ENCODE results near the gene RANBP10.

The RANBP10 gene

GRCh38 chr16:67800338-67800926 is 5.9 kb downstream of the RANBP10 start:
- Histone ChIP-seq H3K9ac (ENCODE audit: low read length) (no peak overlapping the region), H3K36me3 (ENCODE audit: control insufficient read depth, insufficient read depth, low read length) (peaks cover 34% of the 10 kb centered on the region), H3K27me3 (ENCODE audit: control insufficient read depth, insufficient read depth, low read length) (no peaks in the 10 kb centered on the region), H3K4me1 (ENCODE audit: control insufficient read depth, insufficient read depth, low read length) (no peaks in the 10 kb centered on the region), H3K9me3 (ENCODE audit: control insufficient read depth, insufficient read depth, low read depth, low read length) (no peaks in the 10 kb centered on the region), H3K4me3 (ENCODE audit: low read depth, low read length) (no peak overlapping the region), H3K27ac (ENCODE audit: low read depth, low read length) (no peak overlapping the region)

DNA sequence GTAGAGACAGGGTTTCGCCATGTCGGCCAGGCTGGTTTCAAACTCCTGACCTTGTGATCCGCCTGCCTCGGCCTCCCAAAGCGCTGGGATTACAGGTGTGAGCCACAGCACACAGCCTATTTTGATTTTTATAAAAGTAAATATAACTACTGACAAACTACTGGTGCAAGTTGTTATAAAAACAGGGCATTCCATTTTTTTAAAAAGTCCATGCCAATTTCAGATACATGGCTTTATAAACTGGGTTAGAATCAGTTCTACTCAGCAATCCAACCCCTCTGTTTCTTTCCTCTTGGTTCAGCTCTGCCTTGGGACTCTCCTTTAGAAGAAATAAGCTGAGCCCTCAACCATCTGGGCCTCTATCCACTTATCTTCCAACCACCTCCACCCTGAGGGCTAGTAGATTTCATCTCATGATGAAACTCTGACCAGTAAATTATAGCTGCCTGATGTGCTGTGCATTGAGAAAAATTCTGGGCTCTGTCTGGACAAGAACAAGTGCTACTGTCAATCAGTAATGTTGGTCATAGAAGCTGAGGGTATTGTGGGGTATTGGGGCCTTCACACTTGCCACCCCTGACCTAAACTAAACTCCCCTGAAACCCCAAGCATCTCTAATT is 10.2 kb downstream of the RANBP10 start:
- Histone ChIP-seq H3K9me3 (ENCODE audit: control insufficient read depth, insufficient read depth, low read depth, low read length) (no peaks in the 10 kb centered on the region), H3K27me3 (ENCODE audit: control insufficient read depth, insufficient read depth, low read length) (no peaks in the 10 kb centered on the region), H3K36me3 (ENCODE audit: control insufficient read depth, insufficient read depth, low read length) (peaks cover 17% of the 10 kb centered on the region), H3K4me1 (ENCODE audit: control insufficient read depth, insufficient read depth, low read length) (no peaks in the 10 kb centered on the region), H3K9ac (ENCODE audit: low read length) (no peak overlapping the region), H3K4me3 (ENCODE audit: low read depth, low read length) (no peak overlapping the region), H3K27ac (ENCODE audit: low read depth, low read length) (no peak overlapping the region)

DNA sequence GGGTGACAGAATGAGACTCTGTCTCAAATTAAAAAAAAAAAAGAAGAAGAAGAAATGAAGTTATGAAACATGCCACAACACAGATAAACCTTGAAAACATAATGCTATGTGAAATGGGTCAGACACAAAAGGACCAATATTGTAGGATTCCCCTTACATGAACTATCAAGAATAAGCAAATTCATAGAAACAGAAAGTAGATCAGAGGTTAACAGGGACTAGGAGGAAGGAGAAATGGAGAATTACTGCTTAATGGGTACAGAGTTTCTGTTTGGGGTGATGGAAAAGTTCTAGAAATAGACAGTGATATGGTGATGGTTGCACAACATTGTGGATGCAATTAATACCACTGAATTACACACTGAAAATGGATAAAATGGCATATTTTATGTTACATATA is 16.3 kb downstream of the RANBP10 start:
- H3K4me3 ChIP-seq (ENCODE audit: low read depth, low read length), result no peak overlapping the region
- H3K27me3 ChIP-seq (ENCODE audit: control insufficient read depth, insufficient read depth, low read length), result no peaks in the 10 kb centered on the region
- H3K4me1 ChIP-seq (ENCODE audit: control insufficient read depth, insufficient read depth, low read length), result no peaks in the 10 kb centered on the region
- H3K9me3 ChIP-seq (ENCODE audit: control insufficient read depth, insufficient read depth, low read depth, low read length), result no peaks in the 10 kb centered on the region
- no peak overlapping the region for H3K27ac ChIP-seq (ENCODE audit: low read depth, low read length)
- no peaks in the 10 kb centered on the region for H3K36me3 ChIP-seq (ENCODE audit: control insufficient read depth, insufficient read depth, low read length)
- H3K9ac ChIP-seq (ENCODE audit: low read length), result no peak overlapping the region

DNA sequence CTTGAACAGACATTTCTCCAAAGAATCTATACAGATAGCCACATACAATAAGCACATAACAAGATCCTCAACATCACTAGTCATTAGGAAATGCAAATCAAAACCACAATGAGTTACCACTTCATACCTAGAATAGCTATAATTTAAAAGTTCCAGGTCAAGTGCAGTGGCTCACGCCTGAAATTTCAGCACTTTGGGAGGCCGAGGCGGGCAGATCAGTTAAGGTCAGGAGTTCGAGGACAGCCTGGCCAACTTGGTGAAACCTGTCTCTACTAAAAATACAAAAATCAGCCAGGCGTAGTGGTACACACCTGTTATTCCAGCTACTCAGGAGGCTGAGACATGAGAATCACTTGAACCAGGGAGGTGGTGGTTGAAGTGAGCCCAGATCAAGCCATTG is 19.9 kb downstream of the RANBP10 start:
- Histone ChIP-seq H3K27me3 (ENCODE audit: control insufficient read depth, insufficient read depth, low read length) (no peaks in the 10 kb centered on the region), H3K9ac (ENCODE audit: low read length) (no peak overlapping the region), H3K4me1 (ENCODE audit: control insufficient read depth, insufficient read depth, low read length) (no peaks in the 10 kb centered on the region), H3K9me3 (ENCODE audit: control insufficient read depth, insufficient read depth, low read depth, low read length) (no peaks in the 10 kb centered on the region), H3K36me3 (ENCODE audit: control insufficient read depth, insufficient read depth, low read length) (no peaks in the 10 kb centered on the region), H3K27ac (ENCODE audit: low read depth, low read length) (no peak overlapping the region), H3K4me3 (ENCODE audit: low read depth, low read length) (no peak overlapping the region)

- Histone ChIP-seq H3K4me1 (ENCODE audit: control insufficient read depth, insufficient read depth, low read length) (no peaks in the 10 kb centered on the region; the same call in 1 of the 2 replicates), H3K4me3 (ENCODE audit: low read depth, low read length) (no peak overlapping the region), H3K9me3 (ENCODE audit: control insufficient read depth, insufficient read depth, low read depth, low read length) (no peaks in the 10 kb centered on the region), H3K36me3 (ENCODE audit: control insufficient read depth, insufficient read depth, low read length) (no peaks in the 10 kb centered on the region), H3K9ac (ENCODE audit: low read length) (no peak overlapping the region), H3K27me3 (ENCODE audit: control insufficient read depth, insufficient read depth, low read length) (no peaks in the 10 kb centered on the region), H3K27ac (ENCODE audit: low read depth, low read length) (no peak overlapping the region)
These were observed 23.0 kb downstream of the RANBP10 start for GRCh38 chr16:67783353-67783725.

GRCh38 chr16:67782567-67783352 is 23.6 kb downstream of the RANBP10 start:
- H3K36me3 ChIP-seq (ENCODE audit: control insufficient read depth, insufficient read depth, low read length), result no peaks in the 10 kb centered on the region
- H3K4me1 ChIP-seq (ENCODE audit: control insufficient read depth, insufficient read depth, low read length), result no peaks in the 10 kb centered on the region; the same call in 1 of the 2 replicates
- H3K27me3 ChIP-seq (ENCODE audit: control insufficient read depth, insufficient read depth, low read length), result no peaks in the 10 kb centered on the region
- H3K4me3 ChIP-seq (ENCODE audit: low read depth, low read length), result no peak overlapping the region
- no peak overlapping the region for H3K9ac ChIP-seq (ENCODE audit: low read length)
- no peaks in the 10 kb centered on the region for H3K9me3 ChIP-seq (ENCODE audit: control insufficient read depth, insufficient read depth, low read depth, low read length)
- no peak overlapping the region for H3K27ac ChIP-seq (ENCODE audit: low read depth, low read length)

DNA sequence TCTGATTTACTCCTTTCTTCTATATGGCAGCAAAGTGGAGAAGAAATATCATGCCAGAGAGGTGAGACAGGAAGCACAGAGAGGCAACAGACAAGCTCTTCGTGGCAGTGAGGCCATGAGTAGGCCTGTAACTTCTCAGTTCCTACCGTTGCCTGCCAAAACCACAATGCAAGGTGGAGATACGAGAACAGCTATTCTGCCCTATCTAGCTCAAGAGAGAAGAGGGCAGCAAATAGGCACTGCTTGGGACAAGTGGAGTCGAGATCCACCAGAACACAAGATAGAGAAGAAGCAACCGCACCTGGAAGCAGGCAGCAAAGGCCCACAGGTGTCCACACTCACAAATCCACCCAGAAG is 24.8 kb downstream of the RANBP10 start:
- Histone ChIP-seq H3K27ac (ENCODE audit: low read depth, low read length) (no peak overlapping the region), H3K27me3 (ENCODE audit: control insufficient read depth, insufficient read depth, low read length) (no peaks in the 10 kb centered on the region), H3K9ac (ENCODE audit: low read length) (no peak overlapping the region), H3K4me3 (ENCODE audit: low read depth, low read length) (no peak overlapping the region), H3K9me3 (ENCODE audit: control insufficient read depth, insufficient read depth, low read depth, low read length) (no peaks in the 10 kb centered on the region), H3K4me1 (ENCODE audit: control insufficient read depth, insufficient read depth, low read length) (no peaks in the 10 kb centered on the region; the same call in 1 of the 2 replicates), H3K36me3 (ENCODE audit: control insufficient read depth, insufficient read depth, low read length) (no peaks in the 10 kb centered on the region)

GRCh38 chr16:67780847-67781564 is 25.4 kb downstream of the RANBP10 start:
- H3K27me3 ChIP-seq (ENCODE audit: control insufficient read depth, insufficient read depth, low read length), result no peaks in the 10 kb centered on the region
- H3K4me1 ChIP-seq (ENCODE audit: control insufficient read depth, insufficient read depth, low read length), result no peaks in the 10 kb centered on the region; the same call in 1 of the 2 replicates
- H3K9me3 ChIP-seq (ENCODE audit: control insufficient read depth, insufficient read depth, low read depth, low read length), result no peaks in the 10 kb centered on the region
- no peaks in the 10 kb centered on the region for H3K36me3 ChIP-seq (ENCODE audit: control insufficient read depth, insufficient read depth, low read length)
- no peak overlapping the region for H3K4me3 ChIP-seq (ENCODE audit: low read depth, low read length)
- H3K9ac ChIP-seq (ENCODE audit: low read length), result no peak overlapping the region
- no peak overlapping the region for H3K27ac ChIP-seq (ENCODE audit: low read depth, low read length)

GRCh38 chr16:67779256-67780014 is 26.9 kb downstream of the RANBP10 start:
- Histone ChIP-seq H3K9me3 (ENCODE audit: control insufficient read depth, insufficient read depth, low read depth, low read length) (no peaks in the 10 kb centered on the region), H3K36me3 (ENCODE audit: control insufficient read depth, insufficient read depth, low read length) (no peaks in the 10 kb centered on the region), H3K4me1 (ENCODE audit: control insufficient read depth, insufficient read depth, low read length) (no peaks in the 10 kb centered on the region; the same call in 1 of the 2 replicates), H3K9ac (ENCODE audit: low read length) (no peak overlapping the region), H3K27me3 (ENCODE audit: control insufficient read depth, insufficient read depth, low read length) (no peaks in the 10 kb centered on the region), H3K4me3 (ENCODE audit: low read depth, low read length) (no peak overlapping the region), H3K27ac (ENCODE audit: low read depth, low read length) (no peak overlapping the region)

DNA sequence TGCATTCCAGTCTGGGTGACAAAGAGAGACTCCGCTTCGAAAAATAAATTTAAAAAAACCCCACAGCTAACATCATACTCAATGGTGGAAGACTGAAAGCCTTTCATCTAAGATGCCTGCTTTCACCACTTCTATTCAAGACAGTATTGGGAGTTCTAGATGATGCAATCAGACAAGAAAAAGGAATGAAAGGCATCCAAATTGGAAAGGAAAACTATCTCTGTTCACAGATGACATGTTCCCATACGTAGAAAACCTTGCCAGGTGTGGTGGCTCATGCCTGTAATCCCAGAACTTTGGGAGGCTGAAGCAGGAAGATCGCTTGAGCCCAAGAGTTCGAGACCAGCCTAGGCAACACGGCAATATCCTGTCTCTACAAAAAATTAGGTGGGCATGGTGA is 31.1 kb downstream of the RANBP10 start:
- no peak overlapping the region for H3K9ac ChIP-seq (ENCODE audit: low read length)
- H3K9me3 ChIP-seq (ENCODE audit: control insufficient read depth, insufficient read depth, low read depth, low read length), result no peaks in the 10 kb centered on the region
- H3K27me3 ChIP-seq (ENCODE audit: control insufficient read depth, insufficient read depth, low read length), result no peaks in the 10 kb centered on the region
- no peak overlapping the region for H3K4me3 ChIP-seq (ENCODE audit: low read depth, low read length)
- peaks cover 4% of the 10 kb centered on the region; the same call in 1 of the 2 replicates for H3K36me3 ChIP-seq (ENCODE audit: control insufficient read depth, insufficient read depth, low read length)
- peaks cover 4% of the 10 kb centered on the region; the same call in 1 of the 2 replicates for H3K4me1 ChIP-seq (ENCODE audit: control insufficient read depth, insufficient read depth, low read length)
- H3K27ac ChIP-seq (ENCODE audit: low read depth, low read length), result no peak overlapping the region
